ENCODE data around the gene LPP.

Gene LPP

GRCh38 chr3:188255190-188255589 lies 101.2 kb downstream of the LPP start:
- Histone ChIP-seq H3K79me2 (ENCODE audit: insufficient read depth, low read length) (no peaks in the 10 kb centered on the region), H3K9me2 (replicated peaks; ENCODE audit: insufficient read depth, low read length) (no peaks in the 10 kb centered on the region), H3K27ac (ENCODE audit: low read depth, low read length) (no peak overlapping the region), H2AFZ (ENCODE audit: low read depth, low read length, severe bottlenecking) (no peak overlapping the region), H3K9ac (ENCODE audit: low read length) (no peak overlapping the region), H3K27me3 (ENCODE audit: low read length) (no peaks in the 10 kb centered on the region), H3K9me3 (ENCODE audit: insufficient read depth, low read length) (no peaks in the 10 kb centered on the region), H3F3A (ENCODE audit: insufficient read depth) (0 out of 2 replicates have a peak, but pooled peaks cover under 1% of the 10 kb centered on the region), H3K36me3 (ENCODE audit: low read length) (peaks cover 11% of the 10 kb centered on the region), H4K20me1 (ENCODE audit: low read depth, low read length) (no peaks in the 10 kb centered on the region), H3K4me3 (ENCODE audit: insufficient read depth, low read length, poor library complexity, severe bottlenecking) (no peak overlapping the region), H3K4me2 (ENCODE audit: low read depth, low read length, poor library complexity, severe bottlenecking) (no peak overlapping the region)
- TF ChIP-seq EZH2phosphoT487 (conservative IDR thresholded peaks at IDR 0.05; ENCODE audit: low read length) (no peak), CTCF (IDR thresholded peaks at IDR 0.05; ENCODE audit: insufficient read depth, low read length, poor library complexity, severe bottlenecking) (no peak)

GRCh38 chr3:188256758-188257157 lies 102.8 kb downstream of the LPP start:
- H3K9me3 ChIP-seq (ENCODE audit: insufficient read depth, low read length), result no peaks in the 10 kb centered on the region
- peaks cover 11% of the 10 kb centered on the region for H3K36me3 ChIP-seq (ENCODE audit: low read length)
- no peak overlapping the region for H3K9ac ChIP-seq (ENCODE audit: low read length)
- H3K27me3 ChIP-seq (ENCODE audit: low read length), result no peaks in the 10 kb centered on the region
- no peaks in the 10 kb centered on the region for H3K9me2 ChIP-seq (replicated peaks; ENCODE audit: insufficient read depth, low read length)
- no peak overlapping the region for H3K4me3 ChIP-seq (ENCODE audit: insufficient read depth, low read length, poor library complexity, severe bottlenecking)
- no peaks in the 10 kb centered on the region for H3F3A ChIP-seq (ENCODE audit: insufficient read depth)
- TF ChIP-seq EZH2phosphoT487 (conservative IDR thresholded peaks at IDR 0.05; ENCODE audit: low read length), result no peak
- no peak for TF ChIP-seq CTCF (IDR thresholded peaks at IDR 0.05; ENCODE audit: insufficient read depth, low read length, poor library complexity, severe bottlenecking)
- H3K27ac ChIP-seq (ENCODE audit: low read depth, low read length), result no peak overlapping the region
- H3K4me2 ChIP-seq (ENCODE audit: low read depth, low read length, poor library complexity, severe bottlenecking), result no peak overlapping the region
- H2AFZ ChIP-seq (ENCODE audit: low read depth, low read length, severe bottlenecking), result no peak overlapping the region
- no peaks in the 10 kb centered on the region for H3K79me2 ChIP-seq (ENCODE audit: insufficient read depth, low read length)
- H4K20me1 ChIP-seq (ENCODE audit: low read depth, low read length), result no peaks in the 10 kb centered on the region

- Histone ChIP-seq H3K27ac (ENCODE audit: low read depth, low read length) (no peak overlapping the region), H3K36me3 (ENCODE audit: low read length) (peaks cover 7% of the 10 kb centered on the region), H4K20me1 (ENCODE audit: low read depth, low read length) (no peaks in the 10 kb centered on the region), H3K9me2 (replicated peaks; ENCODE audit: insufficient read depth, low read length) (no peaks in the 10 kb centered on the region), H3K79me2 (ENCODE audit: insufficient read depth, low read length) (no peaks in the 10 kb centered on the region), H2AFZ (ENCODE audit: low read depth, low read length, severe bottlenecking) (no peak overlapping the region), H3K4me2 (ENCODE audit: low read depth, low read length, poor library complexity, severe bottlenecking) (no peak overlapping the region), H3K9ac (ENCODE audit: low read length) (no peak overlapping the region), H3K27me3 (ENCODE audit: low read length) (no peaks in the 10 kb centered on the region), H3K4me3 (ENCODE audit: insufficient read depth, low read length, poor library complexity, severe bottlenecking) (no peak overlapping the region), H3K9me3 (ENCODE audit: insufficient read depth, low read length) (no peaks in the 10 kb centered on the region), H3F3A (ENCODE audit: insufficient read depth) (no peaks in the 10 kb centered on the region)
- TF ChIP-seq EZH2phosphoT487 (conservative IDR thresholded peaks at IDR 0.05; ENCODE audit: low read length), result no peak
- TF ChIP-seq CTCF (IDR thresholded peaks at IDR 0.05; ENCODE audit: insufficient read depth, low read length, poor library complexity, severe bottlenecking), result no peak
These were observed 103.5 kb downstream of the LPP start for GRCh38 chr3:188257384-188258026.

Measured in SU-DHL-6 (cell line).